Thoracic aorta (tissue), 2 donors: ENCODE data around the gene HOXB1. TPM values are rescaled to one million over a fixed set of nuclear protein-coding genes. Genes with fewer than 3 reads are reported as not detected.

Experiments used
- ATAC-seq: fragments of 150-250 bp; one replicate; pipeline ENCODE4 v1.8.0; 2017; ENCODE audit warnings: low read depth; ENCODE audit not compliant: insufficient number of reproducible peaks, low FRiP score
- DNase-seq: peaks from one replicate; pipeline ENCODE4 v3.0.0-alpha.2; 2020; ENCODE audit warnings: low spot score
- H3K27ac ChIP-seq, 2 donors: fragments of 200-600 bp; sonication (generic); 1 replicate in 1 of 2; 2 replicates in 1 of 2; pipeline ENCODE4 v1.5.1; 2016; ENCODE audit warnings: mild to moderate bottlenecking in 2 of 2, moderate library complexity in 2 of 2
- H3K27me3 ChIP-seq: fragments of 200-600 bp; sonication (generic); replicated peaks from 2 replicates; pipeline ENCODE4 v1.6.0; 2016; ENCODE audit warnings: mild to moderate bottlenecking; ENCODE audit not compliant: insufficient read depth
- H3K36me3 ChIP-seq: fragments of 200-600 bp; sonication (generic); one replicate; pipeline ENCODE4 v1.5.1; 2016
- H3K4me1 ChIP-seq, 2 donors: fragments of 200-600 bp; sonication (generic); 1 replicate in 1 of 2; 2 replicates in 1 of 2; pipeline versions ENCODE4 v1.5.1 to v1.6.0; 2016; ENCODE audit warnings: low read depth in 2 of 2, mild to moderate bottlenecking in 1 of 2; ENCODE audit not compliant: control insufficient read depth in 1 of 2
- H3K4me3 ChIP-seq: fragments of 200-600 bp; sonication (generic); 2 replicates; pipeline ENCODE4 v1.5.1; 2016; ENCODE audit warnings: mild to moderate bottlenecking
- H3K9me3 ChIP-seq: fragments of 200-600 bp; sonication (generic); 2 replicates; pipeline ENCODE4 v1.5.1; 2016
- CTCF ChIP-seq: fragments of 200-600 bp; sonication (generic); IDR thresholded peaks from one replicate; pipeline ENCODE4 v1.5.1; 2019; ENCODE audit warnings: antibody characterized with exemption
- total RNA-seq, 2 donors: library from RNA; depleted of rRNA; stranded (reverse); fragments of >200 nt; gene quantifications; one replicate each; pipeline versions ENCODE4 v1.1.0 to v1.2.3, GENCODE V29; 2016

HOXB1 gene
- total RNA-seq, 2 donors from 2014 or later = not detected

GRCh38 chr17:48519427-48519826 is 11.4 kb downstream of the HOXB1 start:
- Histone ChIP-seq H3K27ac (no peak overlapping the region), H3K4me3 (no peak overlapping the region), H3K4me1 (no peaks in the 10 kb centered on the region), H3K9me3 (no peaks in the 10 kb centered on the region), H3K36me3 (no peaks in the 10 kb centered on the region), H3K27me3 (no peaks in the 10 kb centered on the region)
- DNase-seq (no peak), ATAC-seq (no peak)
- no peak for TF ChIP-seq CTCF

GRCh38 chr17:48517478-48517877 is 13.3 kb downstream of the HOXB1 start:
- Histone ChIP-seq H3K36me3 (no peaks in the 10 kb centered on the region), H3K4me1 (no peaks in the 10 kb centered on the region), H3K4me3 (no peak overlapping the region), H3K27me3 (no peaks in the 10 kb centered on the region), H3K9me3 (no peaks in the 10 kb centered on the region), H3K27ac (no peak overlapping the region)
- DNase-seq (no peak), ATAC-seq (no peak)
- TF ChIP-seq CTCF = no peak

DNA sequence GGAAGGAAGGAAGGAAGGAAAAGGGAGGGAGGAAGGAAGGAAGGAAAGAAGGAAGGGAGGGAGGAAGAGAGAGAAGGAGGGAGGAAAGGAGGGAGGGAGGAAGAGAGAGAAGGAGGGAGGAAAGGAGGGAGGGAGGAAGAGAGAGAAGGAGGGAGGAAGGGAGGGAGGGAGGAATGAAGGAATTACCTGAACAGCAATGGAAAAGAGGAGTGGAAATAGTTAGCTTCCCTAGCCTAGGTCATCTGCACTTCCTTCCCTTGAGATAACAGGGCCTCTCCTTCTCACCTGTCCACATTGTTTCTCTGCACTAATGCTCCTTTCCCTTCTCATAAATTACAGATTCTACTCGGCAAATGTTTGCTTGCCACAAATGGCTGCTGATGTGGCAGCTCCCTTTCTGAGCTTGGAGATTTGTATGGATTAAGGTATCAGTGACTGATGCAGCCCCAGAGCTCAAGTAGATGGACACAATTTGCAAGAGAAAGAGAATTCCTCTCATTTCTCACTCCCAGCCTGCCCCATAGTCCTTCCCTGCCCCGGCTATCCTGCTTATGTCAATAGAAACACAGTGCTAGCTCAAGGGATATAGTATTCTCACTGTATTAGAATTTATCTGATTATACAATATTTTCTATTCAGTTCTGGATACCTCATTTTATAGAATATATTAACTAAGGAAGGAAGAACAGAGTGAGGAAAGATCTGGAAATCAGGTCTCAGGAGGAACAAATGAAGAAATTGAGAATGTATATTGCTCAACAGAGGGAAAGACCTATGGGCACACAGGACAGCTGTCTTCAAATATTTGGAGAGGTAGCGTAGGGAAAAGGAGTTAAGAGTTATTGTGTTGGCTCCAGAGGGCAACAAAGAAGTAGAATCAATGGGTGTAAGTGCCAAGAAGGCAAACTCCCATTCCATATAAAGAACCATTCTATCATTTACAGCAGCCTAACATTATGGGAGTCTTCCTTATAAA is 14.6 kb downstream of the HOXB1 start:
- H3K4me3 ChIP-seq = no peak overlapping the region
- no peaks in the 10 kb centered on the region for H3K36me3 ChIP-seq
- TF ChIP-seq CTCF = no peak
- DNase-seq (no peak), ATAC-seq (no peak)
- no peak overlapping the region for H3K27ac ChIP-seq
- no peaks in the 10 kb centered on the region for H3K9me3 ChIP-seq
- H3K4me1 ChIP-seq = no peaks in the 10 kb centered on the region
- no peaks in the 10 kb centered on the region for H3K27me3 ChIP-seq

GRCh38 chr17:48514477-48514876 is 16.3 kb downstream of the HOXB1 start:
- no peak for TF ChIP-seq CTCF
- Histone ChIP-seq H3K4me1 (no peaks in the 10 kb centered on the region), H3K27ac (no peak overlapping the region), H3K27me3 (no peaks in the 10 kb centered on the region), H3K4me3 (no peak overlapping the region), H3K9me3 (no peaks in the 10 kb centered on the region), H3K36me3 (no peaks in the 10 kb centered on the region)
- ATAC-seq = no peak
- DNase-seq = no peak

DNA sequence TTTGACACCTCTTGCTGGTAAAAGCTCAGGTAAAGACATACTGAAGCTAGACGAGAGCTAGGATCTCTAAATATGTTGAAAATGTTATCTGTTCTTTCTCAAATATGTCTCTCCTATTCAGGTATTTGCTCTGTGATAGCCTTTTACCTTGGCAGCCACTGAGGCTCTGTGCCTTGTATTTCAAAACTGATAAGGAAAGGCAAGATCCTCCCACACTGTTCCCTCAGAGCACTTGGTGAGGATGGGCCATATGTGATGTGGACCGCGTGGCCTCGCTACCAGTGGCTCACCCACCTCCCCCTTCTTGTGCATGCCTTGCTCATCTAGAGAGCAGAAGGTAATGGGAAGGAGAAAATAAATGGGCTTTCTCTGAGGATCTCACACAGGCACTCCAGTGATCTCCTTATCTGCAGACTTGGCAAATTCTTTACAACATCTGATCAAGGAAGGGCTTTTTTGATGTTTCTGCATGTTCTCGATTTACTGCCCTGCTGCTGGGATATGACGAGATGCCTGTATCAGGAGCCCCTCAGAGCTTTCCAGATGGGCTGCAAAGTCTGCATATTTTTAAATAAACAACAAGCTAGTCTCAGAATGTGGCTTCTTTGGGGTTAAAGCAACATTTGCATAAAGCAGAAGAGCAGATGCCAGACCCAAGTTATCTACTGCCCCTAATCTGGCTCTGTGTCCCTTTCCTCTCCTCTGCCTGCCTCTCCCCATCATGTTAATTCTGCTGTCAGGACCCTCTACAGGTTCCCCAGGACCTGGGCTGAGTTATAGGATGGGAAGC is 16.9 kb downstream of the HOXB1 start:
- no peak overlapping the region for H3K4me3 ChIP-seq

More for the DNA sequence above, 16.9 kb downstream of the HOXB1 start:
- Histone ChIP-seq H3K27me3 (no peaks in the 10 kb centered on the region), H3K27ac (no peak overlapping the region), H3K4me1 (no peaks in the 10 kb centered on the region), H3K9me3 (no peaks in the 10 kb centered on the region), H3K36me3 (no peaks in the 10 kb centered on the region)
- TF ChIP-seq CTCF = no peak
- ATAC-seq (no peak), DNase-seq (no peak)
